ENCODE measurements around the gene PRDM16.

PRDM16 gene

DNA sequence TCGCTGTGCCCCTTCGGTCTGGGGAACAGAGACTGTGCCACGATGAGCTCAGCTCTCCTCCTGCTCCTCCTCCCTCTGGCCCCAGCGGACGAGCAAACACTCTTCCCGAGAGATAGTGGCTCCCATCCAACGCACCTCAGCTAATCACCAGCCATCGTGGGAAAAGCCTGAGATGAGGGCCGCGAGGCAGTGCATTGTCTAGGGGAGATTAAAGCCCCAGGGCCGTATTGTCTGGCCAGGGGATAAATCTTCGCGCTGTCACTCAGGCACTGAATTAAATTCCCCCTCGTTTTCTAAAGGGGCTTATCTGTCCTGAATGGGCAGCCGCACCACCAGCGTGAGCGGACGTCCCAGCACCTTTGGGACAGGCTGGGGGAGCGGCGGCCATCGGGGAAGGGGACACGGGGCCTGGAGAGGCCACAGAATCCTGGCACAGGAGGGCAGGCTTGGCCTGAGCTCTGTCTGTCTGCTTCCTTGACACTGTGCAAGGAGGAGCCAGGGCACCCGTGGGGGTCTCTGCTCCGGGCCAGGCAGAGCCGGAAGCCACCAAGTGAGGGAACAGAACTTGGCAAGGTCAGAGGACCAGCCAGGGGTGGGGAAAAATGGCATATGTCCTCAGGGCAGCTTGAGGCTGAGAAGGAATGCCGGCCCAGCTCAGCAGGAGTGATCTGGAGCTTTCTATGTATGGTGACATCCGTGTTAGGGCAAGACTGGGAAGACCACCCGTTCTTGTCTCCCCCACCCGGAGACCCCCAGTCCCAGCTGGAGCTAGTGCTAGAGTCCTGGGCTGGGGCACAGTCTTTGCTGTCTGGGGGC, 32.3 kb downstream of the PRDM16 start:
- DNase-seq (ENCODE audit: low read depth in 2 of 3, low spot score in 2 of 3): no peak

DNA sequence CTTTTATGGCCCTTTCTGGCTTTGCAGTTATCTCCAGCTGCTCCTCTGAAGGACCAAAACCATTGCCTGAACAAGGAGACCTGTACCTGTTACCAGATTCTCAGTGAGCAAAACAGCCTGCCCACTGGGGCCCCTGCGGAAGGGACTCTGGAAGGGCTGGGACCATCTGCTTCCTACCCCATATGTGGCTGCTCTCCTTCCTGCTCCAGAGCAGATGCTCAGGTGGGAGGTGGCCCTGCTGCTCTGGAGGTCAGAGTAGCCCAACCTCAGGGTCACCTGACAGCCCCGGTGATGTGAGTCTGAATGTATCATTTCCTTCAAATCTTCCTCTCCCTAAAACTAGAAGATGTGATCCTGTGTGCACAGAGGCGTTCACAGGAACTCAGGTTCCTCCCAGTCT, 33.6 kb downstream of the PRDM16 start:
- DNase-seq (ENCODE audit: low read depth in 2 of 3, low spot score in 2 of 3): no peak

- no peak for DNase-seq (ENCODE audit: low read depth in 2 of 3, low spot score in 2 of 3)
Observed at GRCh38 chr1:3103967-3104677, 35.1 kb downstream of the PRDM16 start.

DNA sequence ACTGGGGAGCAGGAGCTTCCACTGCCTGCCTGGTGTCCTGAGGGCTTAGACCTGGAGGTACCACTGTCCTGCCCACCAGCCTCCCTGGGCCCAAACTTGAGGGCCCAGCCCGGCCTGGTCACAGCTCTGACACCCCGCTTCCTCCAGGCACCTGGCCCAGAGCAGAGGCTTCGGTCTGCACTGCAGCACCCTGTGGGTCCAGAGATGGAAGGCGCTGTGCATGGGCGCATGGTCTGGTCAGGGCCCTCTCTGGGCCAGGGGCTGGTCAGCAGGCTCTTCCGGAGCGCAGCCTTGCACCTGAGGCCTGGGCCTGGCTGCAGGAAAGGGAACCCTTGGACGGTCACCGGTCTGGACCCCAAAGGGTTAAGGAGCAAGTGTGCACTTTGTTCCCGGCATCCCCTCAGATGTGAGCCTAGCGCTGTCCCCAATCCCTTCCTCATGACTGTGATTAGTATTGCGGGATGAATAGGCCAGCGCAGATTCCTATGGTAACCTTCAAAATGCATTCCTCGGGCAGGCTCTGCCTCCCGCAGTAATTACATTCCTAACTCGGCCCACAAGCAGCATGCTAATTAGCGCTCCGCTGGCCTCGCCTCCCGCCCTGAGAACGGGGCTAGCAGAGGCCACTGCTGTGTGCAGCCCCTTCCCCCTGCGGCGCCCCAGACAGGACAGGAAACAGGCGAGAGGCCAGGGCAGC, 36.3 kb downstream of the PRDM16 start:
- no peak for DNase-seq (ENCODE audit: low read depth in 2 of 3, low spot score in 2 of 3)

DNA sequence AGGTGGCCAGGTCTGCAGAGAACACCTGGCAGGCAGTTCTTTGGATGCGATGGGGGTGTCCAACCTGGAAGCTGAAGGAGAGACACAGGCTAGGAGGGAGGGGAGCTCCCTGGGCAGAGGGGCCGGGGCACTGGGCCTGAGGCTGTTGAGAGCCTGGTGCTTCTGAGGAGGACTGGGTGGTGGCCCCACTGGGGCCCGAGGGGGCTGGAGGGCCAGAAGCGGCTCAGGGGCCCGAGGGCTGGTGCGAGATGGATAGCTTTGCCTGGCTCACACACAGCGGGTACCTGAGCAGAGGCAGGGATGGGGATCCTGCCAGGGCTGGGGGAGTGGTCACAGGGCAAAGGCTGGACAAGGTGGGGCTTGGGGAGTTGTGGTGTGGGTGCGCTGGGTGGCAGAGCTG, 37.2 kb downstream of the PRDM16 start:
- no peak for DNase-seq (ENCODE audit: low read depth in 2 of 3, low spot score in 2 of 3)

DNA sequence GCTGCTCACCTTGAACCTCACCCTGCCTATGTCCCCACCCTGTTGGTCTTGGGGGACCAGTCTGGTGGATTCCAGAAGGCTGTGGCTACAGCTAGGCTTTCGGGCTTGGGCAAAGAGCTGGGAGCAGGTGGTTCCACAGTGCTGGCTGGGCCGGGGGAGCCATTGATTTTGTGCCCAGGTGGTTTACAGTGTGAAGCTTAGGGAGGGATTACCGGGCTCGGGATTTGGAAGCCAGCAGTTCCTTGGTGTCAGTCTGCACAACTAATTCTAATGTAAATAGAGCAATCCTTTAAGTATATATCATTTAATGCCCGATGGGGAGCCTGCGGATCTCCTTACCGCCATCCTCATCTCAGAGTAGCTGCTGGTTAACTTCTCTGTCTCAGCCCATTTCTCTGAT, 38.2 kb downstream of the PRDM16 start:
- no peak for DNase-seq (ENCODE audit: low read depth in 2 of 3, low spot score in 2 of 3)

DNA sequence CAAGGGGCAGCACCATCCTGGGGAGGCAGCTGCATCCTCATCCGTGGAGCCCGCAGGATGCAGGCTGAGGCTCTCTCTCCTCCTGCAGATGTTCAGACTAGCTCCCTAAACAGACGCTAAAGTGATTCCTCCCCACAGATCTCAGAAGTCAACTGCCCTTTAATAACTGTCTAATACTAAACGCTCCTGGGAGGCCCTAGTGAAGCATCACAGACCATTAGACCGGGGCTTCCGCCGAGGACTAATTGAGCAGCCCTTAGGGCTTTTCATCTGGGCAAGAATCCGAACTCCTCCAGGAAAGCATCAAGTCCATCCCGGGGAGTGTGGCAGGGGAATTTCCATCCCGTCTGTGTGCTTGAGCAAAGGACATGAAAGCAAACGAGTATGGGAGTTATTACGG, 40.4 kb downstream of the PRDM16 start:
- DNase-seq (ENCODE audit: low read depth in 2 of 3, low spot score in 2 of 3): no peak

GRCh38 chr1:3111348-3112021, 42.5 kb downstream of the PRDM16 start:
- no peak for DNase-seq (ENCODE audit: low read depth in 2 of 3, low spot score in 2 of 3)

GRCh38 chr1:3112526-3112925, 43.5 kb downstream of the PRDM16 start:
- DNase-seq (ENCODE audit: low read depth in 2 of 3, low spot score in 2 of 3): no peak

- DNase-seq (ENCODE audit: low read depth in 2 of 3, low spot score in 2 of 3): no peak
Observed at GRCh38 chr1:3113047-3113740, 44.2 kb downstream of the PRDM16 start.

GRCh38 chr1:3113741-3114056, 44.7 kb downstream of the PRDM16 start:
- DNase-seq (ENCODE audit: low read depth in 2 of 3, low spot score in 2 of 3): no peak

DNA sequence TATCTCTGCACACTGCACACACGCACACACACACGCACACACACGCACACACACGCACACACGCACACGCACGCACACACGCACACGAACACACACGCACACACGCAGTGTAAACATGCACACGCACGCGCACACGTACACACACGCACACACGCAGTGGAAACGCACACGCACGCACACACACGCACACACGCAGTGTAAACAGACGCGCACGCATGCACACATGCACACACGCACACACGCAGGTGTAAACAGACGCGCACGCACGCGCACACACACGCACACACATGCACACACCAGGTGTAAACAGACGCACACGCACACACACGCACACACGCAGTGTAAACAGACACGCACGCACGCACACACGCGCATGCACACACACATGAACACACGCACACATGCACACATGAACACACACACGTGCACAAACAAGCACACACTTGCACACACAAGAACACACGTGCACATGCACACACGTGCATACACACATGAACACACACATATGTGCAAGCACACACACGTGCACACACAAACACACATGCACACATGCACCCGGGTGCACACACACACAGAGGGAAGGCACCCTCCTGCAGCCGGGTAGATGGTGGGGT, 45.2 kb downstream of the PRDM16 start:
- no peak for DNase-seq (ENCODE audit: low read depth in 2 of 3, low spot score in 2 of 3)

DNA sequence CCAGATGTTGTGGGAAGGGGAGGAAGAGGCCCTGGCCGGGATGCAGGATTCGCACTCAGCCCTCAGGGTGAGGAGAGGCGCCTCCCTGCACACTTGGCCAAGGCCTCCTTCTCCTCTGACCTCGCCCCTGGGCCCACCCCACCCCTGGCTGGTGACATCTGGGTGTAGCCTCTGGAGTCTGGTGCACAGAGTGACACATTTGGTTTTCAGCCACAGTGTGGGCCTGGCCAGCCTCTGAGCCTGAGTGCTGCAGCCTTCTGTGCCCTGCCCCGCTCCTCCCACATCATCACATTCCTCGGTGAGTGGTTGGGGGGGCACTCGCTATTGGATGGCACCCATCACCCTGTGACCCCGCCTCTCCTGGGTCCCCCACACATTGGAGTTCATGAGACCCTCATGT, 45.8 kb downstream of the PRDM16 start:
- no peak for DNase-seq (ENCODE audit: low read depth in 2 of 3, low spot score in 2 of 3)

DNA sequence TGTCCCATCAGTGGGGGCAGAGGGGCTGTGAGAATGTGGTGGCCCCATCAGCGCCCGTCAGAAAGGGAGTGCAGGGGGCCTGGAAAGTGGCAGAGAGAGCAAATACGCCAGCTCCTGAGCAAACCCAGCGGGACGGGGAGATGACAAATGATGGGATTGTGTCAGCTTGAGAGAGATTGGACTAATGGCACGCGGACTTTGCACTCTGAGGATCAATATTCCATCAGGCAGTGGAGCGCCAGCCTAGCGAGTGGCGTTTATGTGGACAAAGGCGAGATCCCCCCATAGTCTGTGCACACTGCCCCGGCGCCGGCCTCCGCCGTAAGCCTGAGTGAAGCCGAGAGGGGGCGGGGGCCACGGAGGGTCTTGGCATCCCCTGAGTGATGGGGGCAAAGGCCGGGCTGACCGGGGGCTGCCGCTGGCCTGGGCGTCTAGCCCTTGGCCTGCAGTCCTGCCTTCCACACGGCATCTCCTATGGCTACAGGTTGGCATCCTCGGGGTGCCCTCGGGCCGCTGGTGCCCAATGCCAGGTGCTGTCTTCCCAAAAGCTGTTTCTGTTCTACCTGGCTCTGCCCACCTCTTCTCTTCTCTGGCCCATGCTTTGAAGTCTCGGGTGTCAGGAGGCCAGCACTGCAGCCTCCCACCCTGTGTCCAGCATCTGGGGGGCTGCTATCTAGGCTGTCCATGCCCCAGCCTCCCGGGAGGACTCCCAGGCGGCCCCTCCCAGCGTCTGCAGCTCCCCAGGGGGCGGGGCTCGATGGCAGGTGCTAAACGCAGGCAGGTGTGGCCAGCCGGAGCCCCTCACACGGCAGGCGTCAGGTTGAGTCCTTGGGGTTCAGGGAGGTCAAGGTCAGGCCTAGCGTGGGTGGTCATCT, 46.5 kb downstream of the PRDM16 start:
- DNase-seq (ENCODE audit: low read depth in 2 of 3, low spot score in 2 of 3): no peak

DNA sequence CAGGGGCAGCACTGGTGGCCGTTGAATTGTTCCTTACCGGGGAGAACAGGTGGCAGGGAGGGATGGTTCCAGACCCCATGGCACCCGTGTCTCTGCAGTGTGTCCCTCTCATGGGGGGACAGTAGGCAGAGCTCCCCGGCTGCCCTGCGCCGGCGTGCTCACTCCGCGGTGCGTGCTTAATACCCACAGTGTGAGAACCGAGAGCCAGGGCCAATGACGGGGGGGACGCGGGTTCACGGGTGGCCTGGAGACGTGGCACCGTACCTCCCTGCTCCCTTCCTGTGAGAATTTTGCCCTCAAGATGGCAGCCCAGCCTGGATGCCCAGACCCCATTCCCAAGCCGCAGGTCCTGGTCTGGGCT, 47.1 kb downstream of the PRDM16 start:
- DNase-seq (ENCODE audit: low read depth in 2 of 3, low spot score in 2 of 3): no peak

DNA sequence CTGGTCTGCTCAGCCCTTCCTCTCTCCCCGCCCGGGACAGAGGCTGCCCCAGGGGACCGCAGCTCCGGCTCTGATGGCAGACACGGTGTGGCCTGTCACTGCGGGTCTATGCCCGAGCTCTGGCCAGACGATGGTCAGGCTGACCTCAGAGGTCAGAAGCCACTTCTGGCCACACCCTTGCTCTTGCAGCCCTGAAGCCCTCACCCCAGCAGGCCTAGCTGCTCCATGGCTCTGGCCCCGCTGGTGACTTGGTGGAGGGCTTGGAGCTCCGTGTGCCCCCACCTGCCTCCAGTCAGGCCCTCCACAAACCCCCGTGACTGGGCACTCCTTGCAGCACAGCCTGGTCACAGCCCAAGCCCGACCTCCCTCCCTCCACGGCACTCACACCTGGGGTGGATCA, 47.6 kb downstream of the PRDM16 start:
- DNase-seq (ENCODE audit: low read depth in 2 of 3, low spot score in 2 of 3): no peak

GRCh38 chr1:3117879-3118278, 48.9 kb downstream of the PRDM16 start:
- DNase-seq (ENCODE audit: low read depth in 2 of 3, low spot score in 2 of 3): no peak

DNA sequence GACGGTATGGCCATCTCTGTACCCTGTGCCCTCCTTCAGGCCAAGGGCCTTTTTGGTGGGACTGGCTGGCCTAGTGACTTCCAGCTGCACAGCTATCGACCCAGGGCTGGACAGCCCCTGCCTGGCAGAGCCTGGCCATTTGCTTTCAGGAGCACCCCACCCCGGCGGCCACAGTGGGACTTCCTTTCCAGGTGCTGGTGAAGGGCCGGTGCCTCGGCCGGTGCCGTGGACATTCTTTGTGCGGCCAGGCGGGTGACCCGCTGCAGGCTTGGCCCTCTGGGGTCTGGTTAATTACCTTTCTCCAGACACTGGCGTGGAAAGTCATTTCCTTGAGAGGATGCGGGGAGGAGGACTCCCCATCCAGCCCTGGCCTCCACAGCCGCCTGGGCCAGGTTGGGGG, 50.1 kb downstream of the PRDM16 start:
- no peak for DNase-seq (ENCODE audit: low read depth in 2 of 3, low spot score in 2 of 3)

GRCh38 chr1:3119725-3120124, 50.7 kb downstream of the PRDM16 start:
- no peak for DNase-seq (ENCODE audit: low read depth in 2 of 3, low spot score in 2 of 3)

- no peak for DNase-seq (ENCODE audit: low read depth in 2 of 3, low spot score in 2 of 3)
Observed at GRCh38 chr1:3120140-3120539, 51.1 kb downstream of the PRDM16 start.
